IPS-11a (cell line): Measurements from ENCODE around the gene MKI67.

Experiments
- H3K4me3 ChIP-seq: one replicate; pipeline ENCODE4 v1.5.1; 2013; ENCODE audit warnings: low read depth, low read length, control low read depth

MKI67 gene

DNA sequence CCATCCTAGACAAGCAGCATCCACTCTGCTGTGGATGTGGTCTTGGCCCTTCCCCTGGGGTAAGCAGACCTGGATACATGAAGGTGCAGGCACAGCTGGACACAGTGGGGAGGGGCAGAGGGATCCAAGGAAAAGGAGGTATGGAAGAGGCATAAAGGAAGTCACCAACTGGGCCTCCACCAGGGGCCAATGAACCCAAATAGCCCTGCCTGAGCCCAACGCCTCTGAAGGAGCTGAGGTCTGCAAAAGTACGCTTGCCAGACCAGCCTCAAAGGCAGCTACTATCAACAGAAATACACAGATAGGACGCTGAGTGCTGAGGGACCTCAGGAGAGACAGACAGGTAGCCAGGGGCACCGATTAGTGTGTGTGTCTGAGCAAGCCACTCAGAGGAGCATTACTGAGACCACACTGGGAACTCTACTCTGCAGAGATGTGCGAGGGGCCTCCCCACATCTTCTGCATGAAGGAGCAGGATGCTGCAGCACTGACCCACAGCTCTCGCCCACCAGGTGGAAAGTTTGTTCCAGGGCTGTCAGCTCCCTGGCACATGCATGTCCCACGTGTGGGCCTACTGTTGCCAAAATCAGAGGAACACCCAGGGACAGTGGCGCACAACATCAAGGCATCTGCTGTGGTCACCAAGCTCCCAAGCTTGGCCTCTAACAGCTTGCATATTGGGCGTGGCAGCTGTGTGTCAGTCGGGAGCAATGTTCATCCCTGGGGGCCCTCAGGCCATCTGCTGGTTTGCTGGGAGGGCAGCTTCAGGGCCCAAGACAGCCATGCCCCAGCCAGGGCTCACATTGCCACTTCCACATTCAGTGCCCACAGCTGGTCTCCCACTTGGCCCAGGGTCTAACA is 40.0 kb downstream of the MKI67 start:
- H3K4me3 ChIP-seq = no peak overlapping the region

DNA sequence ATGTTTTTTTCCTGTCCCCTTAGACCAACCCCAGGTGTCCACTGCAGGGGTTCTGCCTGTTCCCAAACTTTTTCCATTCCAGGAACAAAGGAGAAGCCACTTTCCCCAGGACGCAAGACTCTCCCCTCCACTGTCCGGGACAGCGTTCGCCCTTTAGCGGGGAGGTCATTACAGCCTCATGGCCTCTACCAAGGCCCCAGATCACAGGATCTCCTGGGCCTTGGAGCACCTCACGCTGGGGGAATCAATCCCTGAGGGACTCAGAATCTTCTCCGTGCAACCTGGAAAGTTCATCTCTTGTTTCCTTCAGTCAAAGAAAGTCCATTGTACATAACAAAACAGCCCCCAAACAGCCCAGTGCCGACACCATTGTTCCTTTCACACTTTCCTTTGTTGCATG is 41.2 kb downstream of the MKI67 start:
- H3K4me3 ChIP-seq = no peak overlapping the region

- no peak overlapping the region for H3K4me3 ChIP-seq
These were observed 41.9 kb downstream of the MKI67 start for GRCh38 chr10:128084364-128084763.

DNA sequence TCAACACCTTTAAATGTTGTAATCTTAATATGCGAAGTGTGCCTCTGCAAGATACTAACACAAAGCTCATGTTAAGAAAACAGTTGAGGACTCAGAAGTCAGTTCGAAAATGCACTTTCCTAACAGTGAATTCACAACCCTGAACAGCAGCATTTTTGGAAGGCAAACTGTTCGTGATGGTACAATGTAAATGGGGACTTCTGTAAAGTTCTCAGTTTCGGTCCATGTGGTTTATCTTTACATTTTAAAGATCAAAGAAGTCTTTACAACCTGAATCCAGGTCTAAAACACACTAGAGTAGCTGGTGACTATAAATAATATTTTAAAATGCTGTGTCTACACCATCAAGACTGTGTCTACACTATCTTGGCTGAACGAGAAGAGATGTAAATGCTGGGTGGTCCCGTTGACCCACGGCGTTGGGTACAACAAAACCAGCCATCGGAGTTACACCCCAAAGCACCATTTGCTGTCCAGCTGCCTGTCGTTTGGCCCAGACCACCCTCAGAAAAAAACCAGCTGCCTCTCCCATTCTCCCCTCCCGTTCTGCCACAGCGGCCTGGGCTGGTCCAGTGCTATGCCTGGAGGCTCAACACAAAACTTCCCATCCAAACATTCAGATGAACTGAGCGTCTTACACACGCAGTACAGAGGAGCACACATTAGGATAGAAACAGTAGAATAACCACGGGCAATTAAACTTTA is 42.9 kb downstream of the MKI67 start:
- no peak overlapping the region for H3K4me3 ChIP-seq

- H3K4me3 ChIP-seq = no peak overlapping the region
These were observed 44.5 kb downstream of the MKI67 start for GRCh38 chr10:128081720-128082119.

DNA sequence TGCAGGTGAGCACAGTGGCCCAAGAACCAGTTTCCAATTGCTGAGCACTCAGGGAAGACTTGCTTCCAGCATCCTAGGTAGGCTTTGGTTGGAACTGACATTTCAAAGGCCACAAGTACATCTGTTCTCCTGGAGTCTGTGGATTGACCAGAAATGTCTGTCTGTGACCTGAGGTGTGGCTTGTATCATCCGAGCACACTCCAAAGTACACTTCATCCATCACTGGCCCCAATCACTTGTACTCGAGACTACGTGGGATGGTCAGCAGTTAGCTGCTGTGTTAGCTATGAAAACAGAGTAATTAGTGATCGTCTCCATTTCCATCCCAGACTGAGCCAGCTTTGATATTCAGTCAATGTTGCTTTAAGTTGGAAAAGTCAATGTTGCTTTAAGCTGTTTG is 45.0 kb downstream of the MKI67 start:
- no peak overlapping the region for H3K4me3 ChIP-seq

DNA sequence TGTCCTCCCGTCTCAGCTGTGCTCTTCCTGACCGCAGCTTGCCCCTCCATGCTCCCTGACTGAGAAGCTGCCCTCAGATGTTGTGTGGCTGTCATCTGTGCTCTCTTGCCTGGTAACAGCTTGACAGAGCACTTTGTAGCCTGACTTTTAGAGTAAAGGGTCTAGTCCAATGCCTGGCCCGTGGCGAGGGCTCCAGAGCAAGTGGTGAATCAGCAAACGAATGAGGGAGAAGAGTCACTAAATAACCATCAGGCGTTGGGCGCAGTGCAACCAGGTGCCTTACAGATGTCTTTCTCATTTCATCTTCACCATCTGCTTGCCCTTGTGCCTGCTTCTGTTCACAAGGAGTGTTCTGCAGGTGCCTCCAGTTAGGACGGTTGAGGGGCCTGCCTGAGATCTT is 45.6 kb downstream of the MKI67 start:
- no peak overlapping the region for H3K4me3 ChIP-seq

DNA sequence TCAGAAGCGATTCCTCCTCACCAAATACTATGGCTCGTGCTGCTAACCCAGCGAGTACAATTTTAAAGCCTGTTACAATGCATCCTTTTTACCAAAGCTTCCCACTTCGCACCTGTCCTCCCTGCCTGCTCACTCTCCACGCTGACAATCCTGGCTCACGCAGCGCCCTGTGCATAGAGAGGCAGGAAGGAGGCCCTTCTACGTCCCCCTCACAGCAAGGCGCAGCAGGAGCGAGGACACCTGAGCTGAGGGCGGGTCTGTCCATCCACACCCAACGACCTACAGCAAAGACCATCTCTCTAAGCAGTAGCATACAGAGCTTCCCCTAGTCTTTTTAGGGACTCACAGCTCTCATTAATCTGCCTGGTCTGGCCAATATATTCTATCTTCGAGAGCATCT is 46.0 kb downstream of the MKI67 start:
- no peak overlapping the region for H3K4me3 ChIP-seq

- no peak overlapping the region for H3K4me3 ChIP-seq
These were observed 47.9 kb downstream of the MKI67 start for GRCh38 chr10:128078136-128078969.

GRCh38 chr10:128077155-128077875 is 48.9 kb downstream of the MKI67 start:
- H3K4me3 ChIP-seq = no peak overlapping the region

DNA sequence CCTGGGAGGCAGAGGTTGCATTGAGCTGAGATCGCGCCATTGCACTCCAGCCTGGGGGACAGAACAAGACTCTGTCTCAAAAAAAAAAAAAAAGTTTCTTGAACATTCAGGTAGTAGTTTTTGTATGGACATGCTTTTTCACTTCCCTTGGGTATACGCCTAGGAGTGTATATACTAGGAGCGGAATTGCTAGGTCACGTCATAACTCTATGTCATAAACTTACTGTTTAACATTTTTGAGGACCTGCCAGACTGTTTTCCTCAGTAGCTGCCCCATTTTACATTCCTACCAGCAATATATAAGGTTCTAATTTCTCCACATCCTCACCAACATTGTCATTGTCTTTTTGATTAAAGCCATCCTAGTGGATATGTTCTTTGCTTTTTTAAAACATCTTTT is 51.6 kb downstream of the MKI67 start:
- H3K4me3 ChIP-seq = no peak overlapping the region

- H3K4me3 ChIP-seq = no peak overlapping the region
These were observed 52.3 kb downstream of the MKI67 start for GRCh38 chr10:128073890-128074289.

- H3K4me3 ChIP-seq = no peak overlapping the region
These were observed 53.1 kb downstream of the MKI67 start for GRCh38 chr10:128072941-128073645.

GRCh38 chr10:128072046-128072445 is 54.2 kb downstream of the MKI67 start:
- no peak overlapping the region for H3K4me3 ChIP-seq

DNA sequence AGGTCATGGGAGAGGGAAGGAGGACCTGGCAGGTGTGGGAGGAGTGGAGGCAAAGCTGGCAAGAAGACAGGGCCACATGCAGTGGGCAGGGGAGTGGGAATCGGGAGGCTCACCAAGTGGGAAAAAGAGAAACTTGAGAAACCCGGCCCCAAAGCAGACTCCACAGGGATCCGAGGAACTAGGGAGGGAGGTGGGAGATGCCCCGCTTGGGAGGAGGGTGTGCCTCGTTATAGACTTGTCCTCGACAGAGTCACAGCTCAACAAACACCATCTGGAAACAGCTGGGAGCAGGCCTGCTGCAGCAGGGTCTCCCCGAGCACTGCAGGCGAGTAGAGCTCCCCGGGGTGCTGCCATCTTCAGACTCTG is 54.8 kb downstream of the MKI67 start:
- no peak overlapping the region for H3K4me3 ChIP-seq

GRCh38 chr10:128070721-128071416 is 55.4 kb downstream of the MKI67 start:
- no peak overlapping the region for H3K4me3 ChIP-seq

GRCh38 chr10:128070161-128070560 is 56.1 kb downstream of the MKI67 start:
- no peak overlapping the region for H3K4me3 ChIP-seq

DNA sequence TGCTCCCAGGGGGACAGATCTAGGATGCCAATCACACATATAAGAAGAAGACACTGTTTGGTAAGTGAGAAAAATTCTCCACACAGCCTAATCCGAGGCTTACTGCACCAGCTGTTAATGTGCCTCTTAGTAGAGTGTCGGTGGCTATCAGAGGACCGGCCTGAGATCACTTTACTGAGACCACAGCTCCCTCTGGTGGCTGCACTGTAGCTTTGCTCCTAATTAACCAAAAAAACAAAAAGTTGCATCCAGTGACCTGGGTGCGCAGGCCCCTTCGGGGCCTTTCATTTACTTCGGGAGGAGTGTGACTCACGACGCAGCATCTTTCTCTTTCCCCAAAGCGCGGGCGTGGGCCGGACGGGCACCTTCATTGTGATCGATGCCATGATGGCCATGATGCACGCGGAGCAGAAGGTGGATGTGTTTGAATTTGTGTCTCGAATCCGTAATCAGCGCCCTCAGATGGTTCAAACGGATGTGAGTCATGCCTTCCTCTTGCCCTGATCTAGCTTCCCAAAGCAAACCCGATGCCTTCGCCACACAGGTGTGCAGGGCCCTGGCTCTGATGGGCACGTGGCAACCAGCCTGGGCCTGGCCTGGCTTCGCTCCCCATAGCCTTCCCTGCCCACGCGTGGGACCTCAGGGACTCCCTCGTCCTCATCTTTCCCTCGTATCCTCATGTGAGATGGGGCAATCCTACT is 56.7 kb downstream of the MKI67 start:
- no peak overlapping the region for H3K4me3 ChIP-seq
